ENCODE measurements around the gene SLC12A7.
A peak's percentile ranks its signal among the peaks of the same experiment; 100 is the strongest.

The SLC12A7 gene

GRCh38 chr5:1124205-1125029 is 12.6 kb upstream of the SLC12A7 start:
- DNase-seq, result no peak

- no peak for DNase-seq
Measured at GRCh38 chr5:1123418-1124147, 11.7 kb upstream of the SLC12A7 start.

GRCh38 chr5:1122511-1123294 is 10.8 kb upstream of the SLC12A7 start:
- no peak for DNase-seq

GRCh38 chr5:1121891-1122290 is 10.0 kb upstream of the SLC12A7 start:
- no peak for DNase-seq

GRCh38 chr5:1121044-1121443 is 9.2 kb upstream of the SLC12A7 start:
- no peak for DNase-seq

GRCh38 chr5:1120236-1120999 is 8.6 kb upstream of the SLC12A7 start:
- no peak for DNase-seq

GRCh38 chr5:1119312-1119831 is 7.5 kb upstream of the SLC12A7 start:
- no peak for DNase-seq

- no peak for DNase-seq
Measured at GRCh38 chr5:1118738-1119137, 6.9 kb upstream of the SLC12A7 start.

GRCh38 chr5:1118231-1118698 is 6.4 kb upstream of the SLC12A7 start:
- DNase-seq, result peak; percentile 70

- no peak for DNase-seq
Measured at GRCh38 chr5:1116977-1117376, 5.1 kb upstream of the SLC12A7 start.

- no peak for DNase-seq
Measured at GRCh38 chr5:1116109-1116740, 4.4 kb upstream of the SLC12A7 start.

GRCh38 chr5:1115123-1115815 is 3.4 kb upstream of the SLC12A7 start:
- DNase-seq, result no peak

GRCh38 chr5:1113805-1114586 is 2.1 kb upstream of the SLC12A7 start:
- no peak for DNase-seq

GRCh38 chr5:1113332-1113690 is 1.4 kb upstream of the SLC12A7 start:
- DNase-seq, result no peak

GRCh38 chr5:1112596-1113331 is 901 bp upstream of the SLC12A7 start:
- DNase-seq, result no peak

GRCh38 chr5:1111241-1111726 is 579 bp downstream of the SLC12A7 start:
- no peak for DNase-seq

GRCh38 chr5:1110307-1111240 is 1.3 kb downstream of the SLC12A7 start:
- no peak for DNase-seq
